Activated T-helper 9 cell treated with anti-CD3 and anti-CD28 coated beads, Interleukin-2, amount 50 U/mL, for 16 hours (primary cell): ENCODE measurements around the gene SLC25A44.
A peak's percentile ranks its signal among the peaks of the same experiment; 100 is the strongest.

Experiments used
- DNase-seq: peaks from one replicate; pipeline ENCODE4 v3.0.0-alpha.2; 2020; ENCODE audit warnings: low read depth

SLC25A44 gene

GRCh38 chr1:156193488-156194299 is at the start of gene SLC25A44:
TSS of gene SLC25A44 (plus strand) at chr1:156194104. CDS start at chr1:156199848, 5,744 bp downstream.
- peak; percentile 94 for DNase-seq

GRCh38 chr1:156144742-156145141 is 49.2 kb upstream of the SLC25A44 start:
- DNase-seq: no peak

GRCh38 chr1:156145650-156146019 is 48.3 kb upstream of the SLC25A44 start:
- no peak for DNase-seq

- no peak for DNase-seq
Observed at GRCh38 chr1:156146020-156146768, 47.7 kb upstream of the SLC25A44 start.

- no peak for DNase-seq
Observed at GRCh38 chr1:156146769-156147405, 47.0 kb upstream of the SLC25A44 start.

- DNase-seq: no peak
Observed at GRCh38 chr1:156148216-156148615, 45.7 kb upstream of the SLC25A44 start.

GRCh38 chr1:156149374-156150332 is 44.3 kb upstream of the SLC25A44 start:
- no peak for DNase-seq

GRCh38 chr1:156150333-156151011 is 43.4 kb upstream of the SLC25A44 start:
- no peak for DNase-seq

GRCh38 chr1:156151093-156151688 is 42.7 kb upstream of the SLC25A44 start:
- DNase-seq: no peak

- no peak for DNase-seq
Observed at GRCh38 chr1:156152628-156153027, 41.3 kb upstream of the SLC25A44 start.

- DNase-seq: no peak
Observed at GRCh38 chr1:156153362-156153761, 40.5 kb upstream of the SLC25A44 start, which contains the start of gene SEMA4A. TSS of gene SEMA4A (plus strand) at chr1:156153585. CDS start at chr1:156154579, 994 bp downstream.

GRCh38 chr1:156154317-156154749 is 39.6 kb upstream of the SLC25A44 start:
- no peak for DNase-seq

- DNase-seq: no peak
Observed at GRCh38 chr1:156155756-156156510, 38.0 kb upstream of the SLC25A44 start.

- DNase-seq: no peak
Observed at GRCh38 chr1:156157506-156157905, 36.4 kb upstream of the SLC25A44 start.

GRCh38 chr1:156157966-156158365 is 35.9 kb upstream of the SLC25A44 start:
- DNase-seq: no peak

- no peak for DNase-seq
Observed at GRCh38 chr1:156160000-156160742, 33.7 kb upstream of the SLC25A44 start.

GRCh38 chr1:156160743-156161171 is 33.1 kb upstream of the SLC25A44 start:
- peak; percentile 55 for DNase-seq

- no peak for DNase-seq
Observed at GRCh38 chr1:156162430-156163037, 31.4 kb upstream of the SLC25A44 start.
